ENCODE measurements around the gene TBX4.
A peak's percentile ranks its signal among the peaks of the same experiment; 100 is the strongest.
"Not testable (repeated sequence)": the region's sequence is repeated elsewhere in the genome, so short reads cannot be mapped to it uniquely, and the experiment has no call there.

Gene TBX4

GRCh38 chr17:61486135-61487120 is 34.2 kb downstream of the TBX4 start:
- DNase-seq: no peak

- DNase-seq: no peak
These were observed 35.2 kb downstream of the TBX4 start for GRCh38 chr17:61487161-61487988.

DNA sequence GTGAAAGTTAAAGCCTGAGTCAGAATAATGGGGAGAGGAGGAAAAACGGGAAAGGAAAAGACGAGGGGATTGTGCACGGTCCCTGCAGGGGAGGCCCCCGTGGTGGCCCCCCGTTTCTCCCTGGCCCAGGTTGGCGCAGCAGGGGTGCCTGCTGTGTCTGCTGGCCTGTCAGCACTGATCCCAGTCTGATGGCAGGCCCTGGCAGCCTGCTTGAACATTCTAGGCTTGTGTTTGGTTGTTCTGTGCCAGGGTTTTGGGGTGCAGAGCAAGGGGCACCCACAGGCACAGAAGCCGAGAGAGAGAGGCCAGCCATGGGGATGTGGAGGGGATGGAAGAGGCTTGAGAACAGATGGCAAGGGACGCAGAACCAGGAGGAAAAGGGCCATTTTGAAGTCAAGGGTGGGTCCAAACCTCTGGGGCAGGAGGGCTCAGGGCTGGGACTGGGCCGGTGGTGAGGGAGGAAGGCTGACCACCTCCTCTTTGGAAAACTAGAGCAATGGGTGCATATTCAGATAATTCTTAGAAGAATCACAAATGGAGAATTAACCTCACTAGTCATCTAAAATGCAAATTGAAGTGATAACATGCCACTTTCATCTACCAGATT is 35.9 kb downstream of the TBX4 start:
- DNase-seq: no peak

- DNase-seq: no peak
These were observed 36.9 kb downstream of the TBX4 start for GRCh38 chr17:61488878-61489718.

- DNase-seq: no peak
These were observed 37.7 kb downstream of the TBX4 start for GRCh38 chr17:61489719-61490490.

- DNase-seq: no peak
These were observed 38.3 kb downstream of the TBX4 start for GRCh38 chr17:61490540-61490975.

DNA sequence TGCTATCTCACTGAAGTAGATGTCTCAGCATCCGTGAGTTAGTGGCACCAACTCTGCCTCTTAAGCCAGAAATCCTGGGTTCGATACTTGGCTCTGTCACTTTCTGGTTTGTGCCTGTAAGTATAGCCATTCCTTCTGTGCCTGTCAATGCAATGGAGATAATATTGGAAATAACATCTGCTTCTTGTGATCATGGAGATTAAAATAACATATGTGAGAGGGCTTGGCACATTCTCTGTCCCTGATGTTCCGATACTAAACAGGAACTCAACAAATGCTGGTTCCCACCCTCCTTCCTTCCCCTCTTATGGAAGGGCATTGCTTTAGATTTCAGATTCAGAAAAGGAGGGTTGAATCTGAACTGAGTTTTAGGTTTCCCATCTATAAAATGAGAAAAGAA is 39.8 kb downstream of the TBX4 start:
- no peak for DNase-seq

GRCh38 chr17:61492759-61493526 is 40.7 kb downstream of the TBX4 start:
- no peak for DNase-seq

DNA sequence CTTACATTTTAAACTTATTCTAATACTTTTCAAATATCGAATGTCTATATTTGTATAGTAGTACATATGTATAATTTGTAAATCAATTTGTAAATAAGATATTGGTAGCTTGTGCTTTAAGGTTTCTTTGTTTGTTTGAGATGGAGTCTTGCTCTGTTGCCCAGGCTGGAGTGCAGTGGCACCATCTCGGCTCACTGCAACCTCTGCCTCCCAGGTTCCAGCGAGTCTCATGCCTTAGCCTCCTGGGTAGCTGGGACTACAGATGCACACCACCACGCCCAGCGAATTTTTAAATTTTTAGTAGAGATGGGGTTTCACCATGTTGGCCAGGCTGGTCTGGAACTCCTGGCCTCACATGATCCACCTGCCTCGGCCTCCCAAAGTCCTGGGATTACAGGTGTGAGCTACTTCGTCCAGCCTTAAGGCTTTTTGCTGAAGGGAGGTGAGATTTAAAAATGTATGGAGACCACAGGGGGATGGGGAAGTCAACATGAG is 41.7 kb downstream of the TBX4 start:
- not testable (repeated sequence) for DNase-seq

GRCh38 chr17:61494325-61495160 is 42.3 kb downstream of the TBX4 start:
- DNase-seq: no peak

- peak; percentile 11 for DNase-seq
These were observed 43.1 kb downstream of the TBX4 start for GRCh38 chr17:61495161-61495857.

- DNase-seq: no peak
These were observed 44.1 kb downstream of the TBX4 start for GRCh38 chr17:61496174-61496956.

- no peak for DNase-seq
These were observed 44.9 kb downstream of the TBX4 start for GRCh38 chr17:61496957-61497653.

GRCh38 chr17:61498042-61498994 is 46.1 kb downstream of the TBX4 start:
- DNase-seq: no peak

DNA sequence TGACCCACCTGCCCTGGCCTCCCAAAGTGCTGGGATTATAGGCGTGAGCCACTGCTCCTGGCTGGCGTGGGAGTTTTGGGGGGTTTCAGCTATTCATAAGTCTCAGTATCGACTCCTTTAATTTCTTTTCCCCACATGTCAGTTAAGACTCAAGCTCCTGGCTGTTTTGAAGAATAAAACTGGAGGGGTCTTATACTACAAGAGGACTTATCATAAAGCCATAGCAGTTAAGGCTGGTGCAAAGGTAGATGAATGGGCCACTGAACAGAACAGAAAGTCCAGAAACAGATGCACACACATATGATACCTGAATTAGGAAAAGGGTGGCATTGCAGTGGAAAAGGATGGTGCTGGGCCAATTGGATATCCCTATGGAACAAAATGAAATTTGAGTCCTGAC is 47.4 kb downstream of the TBX4 start:
- no peak for DNase-seq

DNA sequence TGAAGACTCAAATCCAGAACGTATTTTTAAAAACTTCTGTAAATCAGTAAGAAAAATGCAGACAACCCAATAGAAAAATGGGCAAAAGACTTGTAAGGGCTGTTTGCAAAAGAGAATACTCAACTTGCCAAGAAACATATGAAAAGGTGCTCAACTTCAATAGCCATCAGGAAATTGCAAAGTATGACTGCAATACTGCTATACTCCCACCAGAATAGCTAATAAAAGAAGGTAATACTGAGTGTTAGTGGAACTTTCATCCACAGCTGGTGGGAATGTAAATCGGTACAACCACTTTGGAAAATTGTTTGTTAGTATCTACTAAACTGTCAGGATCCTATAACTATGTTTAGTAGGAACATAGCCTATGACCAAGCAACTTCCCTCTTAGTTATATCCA is 48.1 kb downstream of the TBX4 start:
- DNase-seq: no peak
